ENCODE data around the gene MEGF6. TPM values are rescaled to one million over a fixed set of nuclear protein-coding genes. Genes with fewer than 3 reads are reported as not detected.

Gene MEGF6
- total RNA-seq, 1 donor from 2014 or later: 209 TPM

DNA sequence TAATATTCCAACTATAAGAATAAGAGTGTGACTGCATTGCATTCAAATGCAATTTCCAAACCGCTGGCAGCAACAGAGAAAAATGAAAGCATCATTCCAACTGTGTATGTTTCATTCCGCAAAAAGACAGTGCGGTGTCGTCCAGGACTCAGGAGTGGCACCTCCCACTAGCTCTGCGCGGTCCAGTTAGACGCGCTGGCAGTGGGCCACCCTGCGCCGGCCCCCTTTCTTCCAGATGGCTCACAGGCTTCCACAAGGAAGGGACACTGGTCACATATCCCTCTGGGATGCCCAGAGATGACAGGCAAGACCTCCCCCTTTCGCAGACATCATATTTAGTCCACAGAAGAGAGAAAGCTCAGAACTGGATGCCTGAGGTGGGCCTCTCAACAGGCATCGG lies 26.7 kb upstream of the MEGF6 start:
- TF ChIP-seq, protein P1, sequence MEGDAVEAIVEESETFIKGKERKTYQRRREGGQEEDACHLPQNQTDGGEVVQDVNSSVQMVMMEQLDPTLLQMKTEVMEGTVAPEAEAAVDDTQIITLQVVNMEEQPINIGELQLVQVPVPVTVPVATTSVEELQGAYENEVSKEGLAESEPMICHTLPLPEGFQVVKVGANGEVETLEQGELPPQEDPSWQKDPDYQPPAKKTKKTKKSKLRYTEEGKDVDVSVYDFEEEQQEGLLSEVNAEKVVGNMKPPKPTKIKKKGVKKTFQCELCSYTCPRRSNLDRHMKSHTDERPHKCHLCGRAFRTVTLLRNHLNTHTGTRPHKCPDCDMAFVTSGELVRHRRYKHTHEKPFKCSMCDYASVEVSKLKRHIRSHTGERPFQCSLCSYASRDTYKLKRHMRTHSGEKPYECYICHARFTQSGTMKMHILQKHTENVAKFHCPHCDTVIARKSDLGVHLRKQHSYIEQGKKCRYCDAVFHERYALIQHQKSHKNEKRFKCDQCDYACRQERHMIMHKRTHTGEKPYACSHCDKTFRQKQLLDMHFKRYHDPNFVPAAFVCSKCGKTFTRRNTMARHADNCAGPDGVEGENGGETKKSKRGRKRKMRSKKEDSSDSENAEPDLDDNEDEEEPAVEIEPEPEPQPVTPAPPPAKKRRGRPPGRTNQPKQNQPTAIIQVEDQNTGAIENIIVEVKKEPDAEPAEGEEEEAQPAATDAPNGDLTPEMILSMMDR (IDR thresholded peaks at IDR 0.05; ENCODE audit: unreplicated experiment): no peak
- H3K4me3 Mint-ChIP-seq: no peak overlapping the region
- no peaks in the 10 kb centered on the region for H3K4me1 Mint-ChIP-seq
- no peaks in the 10 kb centered on the region for H3K9me3 Mint-ChIP-seq
- no peaks in the 10 kb centered on the region for H3K27me3 Mint-ChIP-seq (ENCODE audit: low read depth)
- no peak for DNase-seq (ENCODE audit: low spot score in 2 of 2, unreplicated experiment in 2 of 2)
- no peak overlapping the region for H3K27ac Mint-ChIP-seq
- H3K36me3 Mint-ChIP-seq: peaks cover 22% of the 10 kb centered on the region

DNA sequence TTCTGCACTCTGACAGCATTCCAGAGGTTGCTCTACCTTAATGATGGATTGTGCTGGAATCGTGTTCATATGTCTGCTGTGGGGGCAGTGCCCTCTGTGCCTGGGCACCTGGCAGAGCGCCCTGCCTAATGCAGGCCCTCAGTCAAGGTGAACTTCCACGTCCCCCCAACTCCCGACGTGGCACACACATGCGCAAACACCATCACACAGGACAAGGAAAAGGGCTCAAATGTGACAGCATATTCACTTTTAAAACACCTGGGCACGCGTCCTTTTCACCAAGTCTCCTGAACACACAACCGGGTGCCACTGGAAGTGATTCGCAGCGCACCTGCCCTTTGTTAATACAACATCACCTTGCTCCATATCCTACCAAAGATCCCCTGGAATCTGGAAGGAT lies 25.2 kb upstream of the MEGF6 start:
- H3K4me3 Mint-ChIP-seq: no peak overlapping the region
- DNase-seq (ENCODE audit: low spot score in 2 of 2, unreplicated experiment in 2 of 2): no peak
- no peaks in the 10 kb centered on the region for H3K27me3 Mint-ChIP-seq (ENCODE audit: low read depth)
- no peaks in the 10 kb centered on the region for H3K4me1 Mint-ChIP-seq
- H3K27ac Mint-ChIP-seq: no peak overlapping the region
- H3K9me3 Mint-ChIP-seq: no peaks in the 10 kb centered on the region
- peaks cover 14% of the 10 kb centered on the region for H3K36me3 Mint-ChIP-seq
- TF ChIP-seq, protein P1 (IDR thresholded peaks at IDR 0.05; ENCODE audit: unreplicated experiment): no peak

DNA sequence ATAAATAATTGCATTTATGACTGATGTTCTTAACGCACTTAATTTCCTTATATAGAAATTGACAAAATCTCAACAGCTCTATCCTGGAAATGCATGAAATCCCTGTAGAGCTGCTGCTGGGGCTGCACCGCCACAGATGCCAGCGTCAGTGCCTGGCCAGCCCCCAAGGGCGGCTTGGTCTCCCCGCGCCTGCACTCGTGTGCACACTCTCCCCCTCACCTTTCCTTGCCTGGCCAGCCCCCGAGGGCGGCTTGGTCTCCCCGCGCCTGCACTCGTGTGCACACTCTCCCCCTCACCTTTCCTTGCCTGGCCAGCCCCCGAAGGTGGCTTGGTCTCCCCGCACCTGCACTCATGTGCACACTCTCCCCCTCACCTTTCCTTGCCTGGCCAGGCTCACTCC lies 24.8 kb upstream of the MEGF6 start:
- Mint-ChIP-seq H3K4me1 (no peaks in the 10 kb centered on the region), H3K36me3 (peaks cover 14% of the 10 kb centered on the region), H3K4me3 (no peak overlapping the region), H3K27me3 (ENCODE audit: low read depth) (no peaks in the 10 kb centered on the region), H3K27ac (no peak overlapping the region), H3K9me3 (no peaks in the 10 kb centered on the region)
- TF ChIP-seq, protein P1 (IDR thresholded peaks at IDR 0.05; ENCODE audit: unreplicated experiment): no peak
- DNase-seq (ENCODE audit: low spot score in 2 of 2, unreplicated experiment in 2 of 2): no peak

DNA sequence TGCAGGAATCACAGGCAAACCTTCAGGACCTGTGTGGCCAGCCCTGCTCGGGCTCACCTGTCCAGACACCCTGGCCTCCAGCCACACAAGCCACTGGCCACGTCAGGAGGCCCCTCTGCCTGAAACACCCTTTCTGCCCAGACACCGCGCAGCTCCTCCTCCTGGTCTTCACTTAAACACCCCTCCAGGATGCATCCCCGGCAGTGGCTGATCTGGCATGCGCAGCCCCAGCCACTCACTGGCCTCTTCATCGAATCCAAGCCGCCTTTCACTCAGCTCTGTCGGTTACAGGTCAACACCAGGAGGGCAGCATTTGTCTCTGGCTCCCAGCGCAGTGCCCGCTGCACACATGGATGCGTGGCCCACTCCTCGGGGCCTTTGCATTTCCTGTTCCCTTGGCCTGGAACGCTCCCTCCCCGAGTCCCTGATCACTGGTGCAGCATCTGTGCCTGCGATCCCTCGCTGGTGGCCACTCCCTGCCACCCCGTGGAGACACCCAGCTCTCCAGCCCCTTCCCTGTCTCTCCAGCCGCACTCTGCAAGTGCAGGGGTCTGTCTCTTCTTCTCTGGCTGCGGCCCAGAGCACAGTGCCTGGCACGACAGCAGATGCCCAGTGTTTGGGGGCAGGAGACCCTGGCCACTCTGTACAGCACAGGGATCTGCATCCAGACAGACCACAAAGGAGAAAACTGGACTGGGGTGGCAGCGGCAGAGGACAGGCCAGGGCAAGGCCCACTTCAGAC lies 22.9 kb upstream of the MEGF6 start:
- Mint-ChIP-seq H3K9me3 (no peaks in the 10 kb centered on the region), H3K27me3 (ENCODE audit: low read depth) (no peaks in the 10 kb centered on the region), H3K4me3 (no peak overlapping the region), H3K36me3 (peaks cover 14% of the 10 kb centered on the region), H3K4me1 (no peaks in the 10 kb centered on the region), H3K27ac (no peak overlapping the region)
- TF ChIP-seq, protein P1 (IDR thresholded peaks at IDR 0.05; ENCODE audit: unreplicated experiment): no peak
- DNase-seq (ENCODE audit: low spot score in 2 of 2, unreplicated experiment in 2 of 2): no peak

DNA sequence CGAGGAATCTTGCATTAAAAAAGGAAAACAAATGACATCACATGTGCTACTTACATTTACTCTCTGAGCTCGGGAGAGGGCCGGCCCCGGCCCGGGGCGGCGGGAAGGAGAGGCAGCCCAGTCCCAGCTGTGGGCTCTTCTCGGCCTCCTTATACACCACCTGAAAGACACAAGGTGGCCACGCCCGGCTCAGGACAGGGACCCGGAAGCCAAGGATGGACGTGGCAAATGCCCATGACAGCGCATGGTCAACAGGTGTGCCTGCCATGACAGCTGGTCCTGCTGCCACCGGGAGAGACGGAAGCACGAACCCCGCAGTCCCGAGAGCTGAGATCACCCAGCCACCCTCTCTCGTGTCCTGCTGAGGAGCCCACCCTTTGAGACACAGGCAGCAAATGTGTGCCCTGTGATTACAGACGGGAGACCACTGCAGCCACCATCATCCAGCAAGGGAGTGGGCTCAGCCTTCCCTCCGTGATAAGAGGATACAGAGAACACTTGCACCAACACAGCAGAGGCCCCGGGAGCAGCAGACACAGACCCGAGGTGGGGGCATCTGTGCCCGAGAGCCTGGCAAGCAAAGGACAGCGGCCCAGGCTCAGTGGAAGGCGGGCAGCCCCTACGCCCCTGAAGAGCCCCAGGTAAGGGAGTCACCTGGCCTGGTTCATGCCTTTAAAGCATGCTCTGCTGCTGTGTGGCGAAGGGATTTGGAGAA lies 22.2 kb upstream of the MEGF6 start:
- Mint-ChIP-seq H3K4me1 (no peaks in the 10 kb centered on the region), H3K4me3 (no peak overlapping the region), H3K36me3 (peaks cover 18% of the 10 kb centered on the region), H3K9me3 (no peaks in the 10 kb centered on the region), H3K27me3 (ENCODE audit: low read depth) (no peaks in the 10 kb centered on the region), H3K27ac (no peak overlapping the region)
- no peak for DNase-seq (ENCODE audit: low spot score in 2 of 2, unreplicated experiment in 2 of 2)
- TF ChIP-seq, protein P1 (IDR thresholded peaks at IDR 0.05; ENCODE audit: unreplicated experiment): no peak
